Sigmoid colon (tissue), 7 donors: ENCODE results near the gene PTF1A. TPM values are rescaled to one million over a fixed set of nuclear protein-coding genes. Genes with fewer than 3 reads are reported as not detected.

ENCODE experiments used
- DNase-seq: peaks from one replicate; pipeline ENCODE4 v3.0.0-alpha.2; 2019
- H3K27ac ChIP-seq, 4 donors: fragments of 200-600 bp; sonication (generic); one replicate each; pipeline ENCODE4 v1.5.1; 2016 to 2019; ENCODE audit warnings: mild to moderate bottlenecking in 1 of 4
- H3K27me3 ChIP-seq, 3 donors: fragments of 200-600 bp; sonication (generic); one replicate each; pipeline ENCODE4 v1.5.1; 2019; ENCODE audit warnings: mild to moderate bottlenecking in 1 of 3
- H3K36me3 ChIP-seq, 4 donors: fragments of 200-600 bp; sonication (generic); one replicate each; pipeline ENCODE4 v1.5.1; 2016 to 2019
- H3K4me1 ChIP-seq, 4 donors: fragments of 200-600 bp; sonication (generic); one replicate each; pipeline ENCODE4 v1.5.1; 2017 to 2019
- H3K4me3 ChIP-seq, 4 donors: fragments of 200-600 bp; sonication (generic); one replicate each; pipeline ENCODE4 v1.5.1; 2017 to 2019; ENCODE audit warnings: mild to moderate bottlenecking in 2 of 4, moderate library complexity in 1 of 4
- H3K9me3 ChIP-seq, 4 donors: fragments of 200-600 bp in 3 of 4; sonication (generic) in 3 of 4; one replicate each; pipeline versions ENCODE4 v1.5.1 to v1.6.1; 2013 to 2019
- CTCF ChIP-seq, 4 experiments: fragments of 450-650 bp in 3 of 4; fragments of 200-600 bp in 1 of 4; IDR thresholded peaks; one replicate each; pipeline ENCODE4 v1.5.1; 2016 to 2019; ENCODE audit warnings: antibody characterized with exemption in 4 of 4, mild to moderate bottlenecking in 3 of 4, moderate library complexity in 2 of 4
- EP300 ChIP-seq, 4 donors: sonication (generic); formaldehyde crosslinking; IDR thresholded peaks; one replicate each; pipeline ENCODE4 v1.6.1; 2017; ENCODE audit warnings: antibody characterized with exemption in 4 of 4
- POLR2A ChIP-seq, 2 donors: fragments of 450-650 bp; IDR thresholded peaks; one replicate each; pipeline ENCODE4 v1.6.1; 2016; ENCODE audit warnings: antibody characterized with exemption in 2 of 2, mild to moderate bottlenecking in 2 of 2, moderate library complexity in 2 of 2
- POLR2AphosphoS5 ChIP-seq, 4 donors: sonication (generic); formaldehyde crosslinking; IDR thresholded peaks; one replicate each; pipeline ENCODE4 v1.6.1; 2017; ENCODE audit warnings: antibody characterized with exemption in 4 of 4
- WGBS, 2 donors: extraction: QIAGEN DNeasy Blood & Tissue Kit; methylation state at CpG; one replicate each; pipeline ENCODE4 v1.1.7; 2013; 5-methylcytosine and 5-hydroxymethylcytosine counted together
- intact Hi-C: fragments of 100-400 bp; cut with DNase I; formaldehyde crosslinking; loops from one replicate; pipeline ENCODE4 v1.15.1; 2023
- polyA plus RNA-seq, 3 donors: library from polyadenylated mRNA; stranded (reverse); fragments of 200-250 nt; gene quantifications; one replicate each; pipeline ENCODE4 v1.2.3, GENCODE V29; 2013
- total RNA-seq, 4 donors: library from RNA; depleted of rRNA; stranded (reverse); fragments of >200 nt; gene quantifications; one replicate each; pipeline ENCODE4 v1.1.0, GENCODE V29; 2016
- donor health status: healthy with polysubstance abuse.
- donor health status: Bipolar disorder and iron deficiency.
- donor health status: healthy.

Gene PTF1A
- total and polyA plus RNA-seq, 7 donors: not detected

DNA sequence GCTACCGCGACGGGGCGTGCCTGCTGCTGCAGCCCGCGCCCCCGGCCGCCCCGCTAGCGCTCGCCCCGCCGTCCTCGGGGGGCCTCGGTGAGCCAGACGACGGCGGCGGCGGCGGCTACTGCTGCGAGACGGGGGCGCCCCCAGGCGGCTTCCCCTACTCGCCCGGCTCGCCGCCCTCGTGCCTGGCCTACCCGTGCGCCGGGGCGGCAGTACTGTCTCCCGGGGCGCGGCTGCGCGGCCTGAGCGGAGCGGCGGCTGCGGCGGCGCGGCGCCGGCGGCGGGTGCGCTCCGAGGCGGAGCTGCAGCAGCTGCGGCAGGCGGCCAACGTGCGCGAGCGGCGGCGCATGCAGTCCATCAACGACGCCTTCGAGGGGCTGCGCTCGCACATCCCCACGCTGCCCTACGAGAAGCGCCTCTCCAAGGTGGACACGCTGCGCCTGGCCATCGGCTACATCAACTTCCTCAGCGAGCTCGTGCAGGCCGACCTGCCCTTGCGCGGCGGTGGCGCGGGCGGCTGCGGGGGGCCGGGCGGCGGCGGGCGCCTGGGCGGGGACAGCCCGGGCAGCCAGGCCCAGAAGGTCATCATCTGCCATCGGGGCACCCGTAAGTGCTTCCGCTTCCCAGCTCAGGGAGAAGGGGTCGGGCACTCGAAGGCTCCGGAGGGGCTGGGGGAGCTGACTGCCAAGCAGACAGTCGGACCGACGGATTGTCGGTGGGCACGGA lies 761 bp downstream of the PTF1A start:
- Histone ChIP-seq H3K4me1 (peaks cover 0 to 27% (median 21%) of the 10 kb centered on the region in 4 donors), H3K27ac (no peak overlapping the region), H3K36me3 (no peaks in the 10 kb centered on the region), H3K27me3 (peaks cover 31 to 93% (median 57%) of the 10 kb centered on the region in 3 donors), H3K4me3 (peak overlapping the region in 1 of 4 donors; percentile 10), H3K9me3 (no peaks in the 10 kb centered on the region)
- no peak for TF ChIP-seq CTCF (IDR thresholded peaks at IDR 0.05)
- no peak for TF ChIP-seq POLR2A (IDR thresholded peaks at IDR 0.05)
- no peak for TF ChIP-seq EP300 (IDR thresholded peaks at IDR 0.05)
- no peak for TF ChIP-seq POLR2AphosphoS5 (IDR thresholded peaks at IDR 0.05)
- 2 to 4% methylated on average over 100 of the region's 100 CpGs for WGBS, 2 donors
- intact Hi-C loops: no loop called here
- DNase-seq: no peak

DNA sequence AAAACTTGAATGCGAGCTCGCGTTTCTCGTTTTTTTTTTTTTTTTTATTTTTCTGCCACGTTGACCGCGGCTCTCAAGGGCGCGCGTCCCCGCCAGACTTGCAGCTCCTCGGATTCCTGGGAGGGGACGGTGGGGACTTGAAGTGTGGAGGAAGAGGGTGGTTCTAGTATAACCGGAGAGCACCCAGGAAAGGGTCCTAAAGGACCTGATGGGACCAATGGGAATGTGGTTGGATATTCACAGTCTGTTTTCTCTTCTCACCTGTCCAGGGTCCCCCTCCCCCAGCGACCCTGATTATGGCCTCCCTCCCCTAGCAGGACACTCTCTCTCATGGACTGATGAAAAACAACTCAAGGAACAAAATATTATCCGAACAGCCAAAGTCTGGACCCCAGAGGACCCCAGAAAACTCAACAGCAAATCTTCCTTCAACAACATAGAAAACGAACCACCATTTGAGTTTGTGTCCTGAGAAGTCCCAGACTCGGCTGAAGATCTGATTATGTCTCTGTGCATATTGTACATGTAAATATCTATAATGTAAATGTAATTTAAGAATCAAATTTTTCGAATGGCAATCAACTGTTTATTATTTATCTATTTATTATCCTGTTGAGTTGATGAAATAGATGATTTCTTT lies 1.4 kb downstream of the PTF1A start:
- H3K4me3 ChIP-seq: no peak overlapping the region
- H3K27ac ChIP-seq: no peak overlapping the region
- no peak for DNase-seq
- WGBS, 2 donors: 6 to 10% methylated on average over 19 of the region's 19 CpGs
- TF ChIP-seq POLR2AphosphoS5 (IDR thresholded peaks at IDR 0.05) (no peak), EP300 (IDR thresholded peaks at IDR 0.05) (no peak), POLR2A (IDR thresholded peaks at IDR 0.05) (no peak), CTCF (IDR thresholded peaks at IDR 0.05) (no peak)
- H3K4me1 ChIP-seq: peaks cover 0 to 27% (median 21%) of the 10 kb centered on the region in 4 donors
- H3K36me3 ChIP-seq: no peaks in the 10 kb centered on the region
- H3K9me3 ChIP-seq: no peaks in the 10 kb centered on the region
- peaks cover 31 to 95% (median 57%) of the 10 kb centered on the region in 3 donors for H3K27me3 ChIP-seq
- intact Hi-C loops: no loop called here

GRCh38 chr10:23194471-23194965 lies 2.4 kb downstream of the PTF1A start:
- H3K27me3 ChIP-seq: peaks cover 31 to 98% (median 65%) of the 10 kb centered on the region in 3 donors
- H3K4me1 ChIP-seq: peaks cover 0 to 27% (median 21%) of the 10 kb centered on the region in 4 donors
- no peak overlapping the region for H3K27ac ChIP-seq
- H3K36me3 ChIP-seq: no peaks in the 10 kb centered on the region
- no peaks in the 10 kb centered on the region for H3K9me3 ChIP-seq
- no peak for DNase-seq
- no peak overlapping the region for H3K4me3 ChIP-seq
- 13 to 29% methylated on average over 13 of the region's 13 CpGs for WGBS, 2 donors
- intact Hi-C loops: no loop called here
- TF ChIP-seq POLR2AphosphoS5 (IDR thresholded peaks at IDR 0.05) (no peak), CTCF (IDR thresholded peaks at IDR 0.05) (no peak), POLR2A (IDR thresholded peaks at IDR 0.05) (no peak), EP300 (IDR thresholded peaks at IDR 0.05) (no peak)

GRCh38 chr10:23194966-23195845 lies 3.1 kb downstream of the PTF1A start:
- Histone ChIP-seq H3K36me3 (no peaks in the 10 kb centered on the region), H3K4me3 (no peak overlapping the region), H3K9me3 (no peaks in the 10 kb centered on the region), H3K4me1 (peaks cover 0 to 27% (median 21%) of the 10 kb centered on the region in 4 donors), H3K27ac (no peak overlapping the region), H3K27me3 (peaks cover 31 to 98% (median 72%) of the 10 kb centered on the region in 3 donors)
- no peak for DNase-seq
- 6 to 10% methylated on average over 70 of the region's 70 CpGs for WGBS, 2 donors
- intact Hi-C loops: no loop called here
- no peak for TF ChIP-seq POLR2A (IDR thresholded peaks at IDR 0.05)
- no peak for TF ChIP-seq POLR2AphosphoS5 (IDR thresholded peaks at IDR 0.05)
- no peak for TF ChIP-seq CTCF (IDR thresholded peaks at IDR 0.05)
- no peak for TF ChIP-seq EP300 (IDR thresholded peaks at IDR 0.05)
